H1 (cell line): ENCODE data around the gene FADS3. TPM values are rescaled to one million over a fixed set of nuclear protein-coding genes. Genes with fewer than 3 reads are reported as not detected.

Source experiments
- CTCF ChIA-PET: fragments of 300-600 bp; sonication (Branson Sonifier 250); formaldehyde crosslinking; loops from one replicate; lab custom pipeline; 2021; ENCODE audit not compliant: partially characterized antibody; lab: Charles Lee
- POLR2A ChIA-PET: fragments of 300-600 bp; sonication (Branson Sonifier 250); formaldehyde crosslinking; loops from one replicate; lab custom pipeline; 2021; ENCODE audit warnings: inconsistent platforms; ENCODE audit not compliant: partially characterized antibody; lab: Charles Lee
- DNase-seq, 2 experiments: peaks; one replicate each; pipeline versions ENCODE4 v3.0.0 to v3.0.0-alpha.2; 2010 to 2022; ENCODE audit warnings: low spot score in 2 of 2, low read depth in 1 of 2, mixed read lengths in 1 of 2
- FAIRE-seq: peaks from 2 replicates; lab custom pipeline; 2011; peaks lifted over from hg19 to GRCh38; lab: Jason Lieb, UNC
- H2AFZ ChIP-seq: 2 replicates; pipeline ENCODE4 v1.8.1; 2012; ENCODE audit warnings: low read length, inconsistent platforms
- H2AK5ac ChIP-seq: 2 replicates; pipeline ENCODE4 v1.6.1; 2013; ENCODE audit warnings: low read depth, low read length
- H2BK120ac ChIP-seq: replicated peaks from 2 replicates; pipeline ENCODE3; 2013; ENCODE audit warnings: low read depth, low read length, inconsistent platforms
- H2BK12ac ChIP-seq: 2 replicates; pipeline ENCODE4 v1.6.1; 2013; ENCODE audit warnings: low read depth, low read length
- H2BK15ac ChIP-seq: 2 replicates; pipeline ENCODE4 v1.6.1; 2013; ENCODE audit warnings: low read length
- H2BK20ac ChIP-seq: 2 replicates; pipeline ENCODE4 v1.6.1; 2013; ENCODE audit warnings: low read length
- H2BK5ac ChIP-seq: 2 replicates; pipeline ENCODE4 v1.6.1; 2013; ENCODE audit warnings: low read depth, low read length
- H3K14ac ChIP-seq: 2 replicates; pipeline ENCODE4 v1.6.1; 2013; ENCODE audit warnings: inconsistent platforms; ENCODE audit not compliant: insufficient read length
- H3K18ac ChIP-seq: 2 replicates; pipeline ENCODE4 v1.6.1; 2013; ENCODE audit warnings: low read length; ENCODE audit errors: extremely low read depth
- H3K23ac ChIP-seq: 2 replicates; pipeline ENCODE4 v1.6.1; 2013; ENCODE audit warnings: inconsistent platforms; ENCODE audit not compliant: insufficient read length
- H3K23me2 ChIP-seq: 2 replicates; pipeline ENCODE4 v1.6.1; 2013; ENCODE audit warnings: low read depth, low read length
- H3K27ac ChIP-seq: 2 replicates; pipeline ENCODE4 v1.6.1; 2011; ENCODE audit warnings: low read depth, low read length, inconsistent platforms
- H3K27me3 ChIP-seq, 4 experiments: replicated peaks in 1 of 4; 1 replicate in 1 of 4; 2 replicates in 3 of 4; pipeline versions ENCODE4 v1.6.1 to v1.8.1; 2011 to 2013; ENCODE audit warnings: low read length in 3 of 4, mild to moderate bottlenecking in 3 of 4, inconsistent platforms in 2 of 4, mixed read lengths in 2 of 4, moderate library complexity in 1 of 4; ENCODE audit not compliant: control insufficient read depth in 3 of 4, insufficient read depth in 3 of 4; ENCODE audit errors: extremely low read depth in 1 of 4
- H3K36me3 ChIP-seq, 4 experiments: 2 replicates each; pipeline versions ENCODE4 v1.6.1 to v1.8.1; 2011 to 2013; ENCODE audit warnings: mild to moderate bottlenecking in 4 of 4, low read length in 3 of 4, moderate library complexity in 2 of 4, control low read depth in 1 of 4, inconsistent platforms in 1 of 4; ENCODE audit not compliant: insufficient read depth in 4 of 4, control insufficient read depth in 2 of 4
- H3K4ac ChIP-seq: replicated peaks from 2 replicates; pipeline ENCODE3; 2013; ENCODE audit warnings: low read length, low read depth, mixed read lengths, inconsistent platforms; ENCODE audit not compliant: insufficient read length
- H3K4me1 ChIP-seq, 4 experiments: replicated peaks in 1 of 4; 1 replicate in 1 of 4; 2 replicates in 3 of 4; pipeline versions ENCODE4 v1.6.1 to v1.8.1; 2011 to 2013; ENCODE audit warnings: low read length in 3 of 4, inconsistent platforms in 2 of 4, mixed read lengths in 1 of 4; ENCODE audit not compliant: insufficient read depth in 4 of 4, control insufficient read depth in 3 of 4
- H3K4me2 ChIP-seq, 2 experiments: 2 replicates each; pipeline versions ENCODE4 v1.6.1 to v1.8.1; 2011 to 2013; ENCODE audit warnings: low read depth in 2 of 2, low read length in 2 of 2, control low read depth in 1 of 2, inconsistent platforms in 1 of 2, mild to moderate bottlenecking in 1 of 2; ENCODE audit not compliant: insufficient read depth in 1 of 2
- H3K4me3 ChIP-seq, 4 experiments: fragments of 200-600, 300-600 bp in 1 of 4; sonication (generic), shearing (Covaris generic), sonication (Bioruptor Twin) in 1 of 4; 2 replicates each; pipeline versions ENCODE4 v1.5.1 to v1.8.1; 2011 to 2016; ENCODE audit warnings: low read length in 4 of 4, low read depth in 3 of 4, control low read depth in 2 of 4, inconsistent platforms in 2 of 4, mild to moderate bottlenecking in 2 of 4, mixed read lengths in 1 of 4, moderate library complexity in 1 of 4; ENCODE audit not compliant: insufficient read depth in 2 of 4; ENCODE audit errors: extremely low read depth in 1 of 4
- H3K56ac ChIP-seq: replicated peaks from 2 replicates; pipeline ENCODE3; 2013; ENCODE audit warnings: low read depth, mild to moderate bottlenecking, mixed read lengths, low read length, inconsistent platforms; ENCODE audit not compliant: insufficient read length
- H3K79me1 ChIP-seq: 2 replicates; pipeline ENCODE4 v1.6.1; 2013; ENCODE audit warnings: low read depth, low read length, control low read depth
- H3K79me2 ChIP-seq, 2 experiments: 2 replicates each; pipeline versions ENCODE4 v1.6.1 to v1.8.1; 2012 to 2013; ENCODE audit warnings: low read length in 2 of 2, mild to moderate bottlenecking in 2 of 2, inconsistent platforms in 1 of 2; ENCODE audit not compliant: insufficient read depth in 2 of 2, control insufficient read depth in 1 of 2
- H3K9ac ChIP-seq, 4 experiments: replicated peaks in 1 of 4; 1 replicate in 1 of 4; 2 replicates in 3 of 4; pipeline versions ENCODE4 v1.6.1 to v1.8.1; 2011 to 2013; ENCODE audit warnings: low read depth in 3 of 4, low read length in 3 of 4, control low read depth in 2 of 4, mild to moderate bottlenecking in 2 of 4, moderate library complexity in 2 of 4, inconsistent platforms in 1 of 4; ENCODE audit errors: extremely low read depth in 1 of 4
- H3K9me3 ChIP-seq, 2 experiments: 2 replicates each; pipeline versions ENCODE4 v1.6.1 to v1.8.1; 2012 to 2013; ENCODE audit warnings: mild to moderate bottlenecking in 2 of 2, moderate library complexity in 2 of 2, control low read depth in 1 of 2, inconsistent platforms in 1 of 2, low read depth in 1 of 2, low read length in 1 of 2, mixed read lengths in 1 of 2; ENCODE audit not compliant: insufficient read depth in 2 of 2
- H4K20me1 ChIP-seq, 2 experiments: replicated peaks in 1 of 2; 2 replicates each; pipeline versions ENCODE3 to v1.8.1; 2011 to 2013; ENCODE audit warnings: inconsistent platforms in 2 of 2, low read length in 2 of 2, mild to moderate bottlenecking in 1 of 2; ENCODE audit not compliant: insufficient read depth in 2 of 2, control insufficient read depth in 1 of 2
- H4K5ac ChIP-seq: 2 replicates; pipeline ENCODE4 v1.6.1; 2013; ENCODE audit warnings: low read length, low read depth, mixed read lengths, inconsistent platforms; ENCODE audit not compliant: insufficient read length
- H4K8ac ChIP-seq: 2 replicates; pipeline ENCODE4 v1.8.0; 2013; ENCODE audit warnings: mild to moderate bottlenecking, moderate library complexity, low read length, inconsistent platforms; ENCODE audit not compliant: insufficient read depth; ENCODE audit errors: extremely low read depth
- H4K91ac ChIP-seq: replicated peaks from 2 replicates; pipeline ENCODE3; 2013; ENCODE audit warnings: low read length, mixed read lengths, inconsistent platforms; ENCODE audit not compliant: insufficient read length
- BCL11A ChIP-seq, 2 experiments: IDR thresholded peaks; one replicate each; pipeline ENCODE4 v1.6.1; 2011; ENCODE audit warnings: low read depth in 2 of 2, low read length in 2 of 2, mild to moderate bottlenecking in 2 of 2
- CHD1 ChIP-seq: IDR thresholded peaks from 2 replicates; pipeline ENCODE4 v1.6.1; 2012; ENCODE audit warnings: low read depth, low read length, improper control_type of control experiment
- CTBP2 ChIP-seq: IDR thresholded peaks from 2 replicates; pipeline ENCODE4 v1.7.0; 2011; ENCODE audit warnings: borderline replicate concordance, mild to moderate bottlenecking, moderate library complexity, mixed read lengths, low read length; ENCODE audit not compliant: insufficient read depth, insufficient read length
- EGR1 ChIP-seq: IDR thresholded peaks from 2 replicates; pipeline ENCODE4 v1.6.1; 2011; ENCODE audit warnings: low read depth, low read length, borderline replicate concordance
- KDM1A ChIP-seq: fragments of 200-600, 300-600 bp; sonication (generic); IDR thresholded peaks from 2 replicates; pipeline ENCODE4 v1.7.1; 2016; ENCODE audit warnings: mild to moderate bottlenecking, low read length, borderline replicate concordance
- PHF8 ChIP-seq: fragments of 200-600 bp; sonication (generic); conservative IDR thresholded peaks from 2 replicates; pipeline ENCODE4 v1.7.1; 2012; ENCODE audit warnings: low read depth, mild to moderate bottlenecking, inconsistent platforms, low read length, moderate library complexity
- POLR2AphosphoS5 ChIP-seq: IDR thresholded peaks from 2 replicates; pipeline ENCODE4 v1.6.1; 2011; ENCODE audit warnings: low read depth, low read length
- RFX5 ChIP-seq: IDR thresholded peaks from 2 replicates; pipeline ENCODE4 v1.6.1; 2011; ENCODE audit warnings: low read depth, low read length, improper control_type of control experiment, borderline replicate concordance
- RNF2 ChIP-seq: fragments of 200-900, 300-1000 bp; sonication (generic); IDR thresholded peaks from 2 replicates; pipeline ENCODE4 v1.7.1; 2016; ENCODE audit warnings: borderline replicate concordance, low read depth, mild to moderate bottlenecking, antibody characterized with exemption, low read length; ENCODE audit not compliant: poor library complexity, severe bottlenecking; ENCODE audit errors: missing control alignments
- SIN3A ChIP-seq, 2 experiments: IDR thresholded peaks in 1 of 2; conservative IDR thresholded peaks in 1 of 2; 2 replicates each; pipeline ENCODE4 v1.6.1; 2011 to 2012; ENCODE audit warnings: low read length in 2 of 2, improper control_type of control experiment in 1 of 2, low read depth in 1 of 2, mild to moderate bottlenecking in 1 of 2
- TAF1 ChIP-seq: IDR thresholded peaks from 2 replicates; pipeline ENCODE4 v1.6.1; 2011; ENCODE audit warnings: mild to moderate bottlenecking, low read depth, low read length
- YY1 ChIP-seq: IDR thresholded peaks from 2 replicates; pipeline ENCODE4 v1.6.1; 2011; ENCODE audit warnings: low read depth, mild to moderate bottlenecking, low read length
- WGBS, 2 experiments: shearing (Covaris generic) in 1 of 2; methylation state at CpG; one replicate each; pipeline versions ENCODE4 v1.1.6 to v1.1.7; 2013 to 2015; ENCODE audit warnings: low lambda C conversion rate in 2 of 2, mixed read lengths in 2 of 2, inconsistent platforms in 1 of 2, low coverage in 1 of 2, missing lambda C conversion rate in 1 of 2; ENCODE audit not compliant: insufficient replicate concordance in 2 of 2, insufficient coverage in 1 of 2, insufficient read length in 1 of 2; ENCODE audit errors: extremely low coverage in 1 of 2, missing lambda C conversion rate in 1 of 2; 5-methylcytosine and 5-hydroxymethylcytosine counted together
- polyA plus RNA-seq, 7 experiments: library from polyadenylated mRNA; depleted of rRNA in 3 of 7; stranded (reverse) in 5 of 7; unstranded in 2 of 7; fragments of >200 nt in 5 of 7; fragments of 200-250 nt in 2 of 7; gene quantifications; 1 replicate in 5 of 7; 2 replicates in 1 of 7; 4 replicates in 1 of 7; pipeline versions ENCODE4 v1.2.1 to v1.2.3, GENCODE V29; 2011 to 2013; ENCODE audit warnings: missing spikeins in 2 of 7, mixed read lengths in 2 of 7
- total RNA-seq: library from RNA; stranded (reverse); fragmentation: NEBNext Ultra II Directional; extraction: Animal tissue kit (Norgen Biotek cat#: 25700); gene quantifications from 2 replicates; pipeline ENCODE4 v1.2.1, GENCODE V29; 2021

FADS3 gene
- total and polyA plus RNA-seq, 2 of the 8 experiments (the other 6 are each of a cell fraction or from before 2014, with no cell fraction given), result 43.8 to 76.3 TPM

- Histone ChIP-seq H3K4me2 (no peak overlapping the region), H3K27ac (no peak overlapping the region), H2AFZ (no peak overlapping the region), H3K56ac (no peak overlapping the region), H3K18ac (no peak overlapping the region), H2BK120ac (no peak overlapping the region)
- DNase-seq, result no peak
- 95% methylated on average over 7 of the region's 7 CpGs; no CpG with 5 or more reads in 1 of the 2 experiments for WGBS, 2 experiments
- TF ChIP-seq KDM1A, result no peak
- TF ChIP-seq SIN3A (conservative IDR thresholded peaks at IDR 0.05 in 1 of 2, IDR thresholded peaks at IDR 0.05 in 1 of 2; ENCODE audit: low read depth in 1 of 2, low read length in 2 of 2), result no peak
- TF ChIP-seq PHF8, result no peak
- no peak for TF ChIP-seq EGR1
- TF ChIP-seq POLR2AphosphoS5, result no peak
- no peak for TF ChIP-seq RNF2
- TF ChIP-seq BCL11A (IDR thresholded peaks at IDR 0.05; ENCODE audit: low read depth in 2 of 2, low read length in 2 of 2), result no peak
- no peak for TF ChIP-seq RFX5
- TF ChIP-seq YY1, result no peak
- TF ChIP-seq TAF1, result no peak
- no peak for TF ChIP-seq CTBP2
- TF ChIP-seq CHD1, result no peak
- TF ChIP-seq, all 59 proteins: peak for 0
- no peak for FAIRE-seq
- Histone ChIP-seq H3K4me1 (no peaks in the 10 kb centered on the region; a peak in 1 of 7 replicates), H4K91ac (no peak overlapping the region), H2BK5ac (no peak overlapping the region), H4K5ac (no peak overlapping the region), H3K23ac (no peak overlapping the region), H2BK12ac (no peak overlapping the region), H4K8ac (peak overlapping the region; percentile 68; the same call in 1 of the 2 replicates), H3K14ac (no peak overlapping the region), H3K4me3 (no peak overlapping the region), H3K36me3 (peaks cover 30 to 93% (median 68%) of the 10 kb centered on the region in 4 experiments), H4K20me1 (peaks cover 10 to 22% of the 10 kb centered on the region in 2 experiments), H3K9ac (no peak overlapping the region), H2AK5ac (no peak overlapping the region), H3K27me3 (no peaks in the 10 kb centered on the region; a peak in 1 of 7 replicates), H2BK15ac (no peak overlapping the region), H3K79me1 (peaks cover 7% of the 10 kb centered on the region; the same call in 1 of the 2 replicates), H2BK20ac (no peak overlapping the region), H3K4ac (no peak overlapping the region), H3K9me3 (no peaks in the 10 kb centered on the region), H3K23me2 (no peaks in the 10 kb centered on the region), H3K79me2 (peaks cover 0 to 5% of the 10 kb centered on the region in 2 experiments; a peak in 2 of 4 replicates)
- CTCF ChIA-PET, result interaction anchor here (1.0 kb wide), 1 partner anchor 35 kb away, joined by 4 read pairs; no protein-coding TSS in a partner anchor
- POLR2A ChIA-PET, result interaction anchor here (1.0 to 4.5 kb wide), 6 partner anchors 8 to 50 kb away, joined by 3 to 28 read pairs (median 5); partner anchors contain the start of genes FADS2 and TMEM258
Observed at GRCh38 chr11:61842528-61842820, 48.9 kb downstream of the FADS3 start.
